HEK293 (cell line): ENCODE data around the gene SPDYE16.

Experiments used
- CTCF ChIP-seq: fragments of 450-650 bp; formaldehyde crosslinking; IDR thresholded peaks from 2 replicates; pipeline ENCODE4 v1.5.1; 2016; ENCODE audit warnings: missing biosample characterization, missing genetic modification characterization
- HOXC10 ChIP-seq: sonication (generic); formaldehyde crosslinking; IDR thresholded peaks from 2 replicates; pipeline ENCODE4 v1.8.1; 2023; ENCODE audit warnings: mild to moderate bottlenecking, missing genetic modification reagents
- KLF8 ChIP-seq: fragments of 450-650 bp; formaldehyde crosslinking; IDR thresholded peaks from 2 replicates; pipeline ENCODE4 v1.5.1; 2016; ENCODE audit warnings: missing biosample characterization, missing genetic modification characterization
- REST ChIP-seq: fragments of 450-650 bp; formaldehyde crosslinking; IDR thresholded peaks from 2 replicates; pipeline ENCODE4 v1.5.1; 2016; ENCODE audit warnings: missing biosample characterization, missing genetic modification characterization
- YY2 ChIP-seq: fragments of 450-650 bp; formaldehyde crosslinking; IDR thresholded peaks from 2 replicates; pipeline ENCODE4 v1.5.1; 2016; ENCODE audit warnings: missing biosample characterization, missing genetic modification characterization
- ZFP3 ChIP-seq: fragments of 450-650 bp; formaldehyde crosslinking; IDR thresholded peaks from 2 replicates; pipeline ENCODE4 v1.5.1; 2016; ENCODE audit warnings: low read depth, missing biosample characterization, missing genetic modification characterization
- ZNF121 ChIP-seq: fragments of 450-650 bp; formaldehyde crosslinking; IDR thresholded peaks from 2 replicates; pipeline ENCODE4 v1.5.1; 2016; ENCODE audit warnings: missing biosample characterization, missing genetic modification characterization
- ZNF214 ChIP-seq: fragments of 450-650 bp; formaldehyde crosslinking; IDR thresholded peaks from 2 replicates; pipeline ENCODE4 v1.5.1; 2017; ENCODE audit warnings: missing biosample characterization, mild to moderate bottlenecking, missing genetic modification characterization, borderline replicate concordance
- ZNF518A ChIP-seq: fragments of 450-650 bp; formaldehyde crosslinking; conservative IDR thresholded peaks from 2 replicates; pipeline ENCODE4 v1.5.1; 2016; ENCODE audit warnings: low read depth, missing biosample characterization, missing genetic modification characterization
- ZNF624 ChIP-seq: fragments of 450-650 bp; formaldehyde crosslinking; IDR thresholded peaks from 2 replicates; pipeline ENCODE4 v1.5.1; 2017; ENCODE audit warnings: missing biosample characterization, missing genetic modification characterization
- ZNF768 ChIP-seq: fragments of 450-650 bp; formaldehyde crosslinking; IDR thresholded peaks from 2 replicates; pipeline ENCODE4 v1.5.1; 2018; ENCODE audit warnings: missing biosample characterization, mild to moderate bottlenecking, missing genetic modification characterization
- ZNF776 ChIP-seq: fragments of 450-650 bp; formaldehyde crosslinking; IDR thresholded peaks from 2 replicates; pipeline ENCODE4 v1.5.0; 2017; ENCODE audit warnings: missing biosample characterization, missing genetic modification characterization, borderline replicate concordance
- ZNF791 ChIP-seq: fragments of 450-650 bp; formaldehyde crosslinking; IDR thresholded peaks from 2 replicates; pipeline ENCODE4 v1.5.1; 2016; ENCODE audit warnings: missing biosample characterization, missing genetic modification characterization

GRCh38 chr7:76515999-76516443 lies 27.1 kb downstream of the SPDYE16 start:
- no peak for TF ChIP-seq ZFP3 (tag by site-specific recombination)
- TF ChIP-seq ZNF121 (tag by site-specific recombination): no peak
- TF ChIP-seq ZNF624 (tag by site-specific recombination): no peak
- no peak for TF ChIP-seq ZNF791 (tag by site-specific recombination)
- TF ChIP-seq CTCF (tag by site-specific recombination): no peak
- TF ChIP-seq HOXC10 (CRISPR knock-in tag): no peak
- no peak for TF ChIP-seq KLF8 (tag by site-specific recombination)
- TF ChIP-seq YY2: no peak
- TF ChIP-seq ZNF776: no peak
- TF ChIP-seq REST (tag by site-specific recombination): no peak
- TF ChIP-seq ZNF518A (tag by site-specific recombination): no peak
- no peak for TF ChIP-seq ZNF214 (tag by site-specific recombination)
- TF ChIP-seq ZNF768 (tag by site-specific recombination): no peak
